ENCODE measurements around the gene CKB. TPM values are rescaled to one million over a fixed set of nuclear protein-coding genes. Genes with fewer than 3 reads are reported as not detected.

CKB gene
- total and polyA plus RNA-seq, 2 donors (not counting 1 experiment from before 2014, with no cell fraction given), result 3.1 to 4.7 TPM

- Histone ChIP-seq H3K4me3 (ENCODE audit: control extremely low read depth in 1 of 5, extremely low read depth in 1 of 5, insufficient read depth in 1 of 5, low read depth in 2 of 5, low read length in 4 of 5) (no peak overlapping the region), H3K4me2 (replicated peaks; ENCODE audit: low read depth, low read length, poor library complexity, severe bottlenecking) (no peak overlapping the region), H3K36me3 (replicated peaks in 1 of 2; ENCODE audit: control extremely low read depth in 1 of 2, control insufficient read depth in 1 of 2, extremely low read depth in 1 of 2, insufficient read depth in 2 of 2, low read length in 1 of 2) (peaks cover 0 to 6% of the 10 kb centered on the region in 2 experiments), H3K79me2 (ENCODE audit: control insufficient read depth, insufficient read depth, low read length) (no peaks in the 10 kb centered on the region), H3K27me3 (replicated peaks in 1 of 4; ENCODE audit: control extremely low read depth in 1 of 4, control insufficient read depth in 3 of 4, insufficient read depth in 4 of 4, low read length in 3 of 4) (peaks cover 0 to 14% (median 2%) of the 10 kb centered on the region in 4 experiments), H3K9ac (ENCODE audit: low read length) (no peak overlapping the region), H2AFZ (ENCODE audit: insufficient read depth, low read depth, low read length, poor library complexity, severe bottlenecking) (no peak overlapping the region), H3K27ac (ENCODE audit: low read length in 2 of 2) (no peak overlapping the region), H3K9me3 (ENCODE audit: control extremely low read depth in 1 of 3, control insufficient read depth in 2 of 3, insufficient read depth in 1 of 3, low read length in 2 of 3) (no peaks in the 10 kb centered on the region), H3K4me1 (ENCODE audit: control insufficient read depth in 2 of 2, insufficient read depth in 2 of 2, low read length in 2 of 2) (no peaks in the 10 kb centered on the region), H4K20me1 (ENCODE audit: control insufficient read depth, insufficient read depth, low read length, poor library complexity, severe bottlenecking) (no peaks in the 10 kb centered on the region)
- Mint-ChIP-seq H3K4me3 (no peak overlapping the region), H3K27ac (no peak overlapping the region), H3K9me3 (ENCODE audit: insufficient read depth) (no peaks in the 10 kb centered on the region), H3K27me3 (no peaks in the 10 kb centered on the region), H3K4me1 (no peaks in the 10 kb centered on the region)
- ChIA-PET POLR2A (no interaction called here), CTCF (interaction anchor here (6.0 kb wide), 1 partner anchor 19 kb away, joined by 24 read pairs; no protein-coding TSS in a partner anchor)
- WGBS (ENCODE audit: insufficient coverage), result 66% methylated on average over 25 of the region's 30 CpGs
- intact Hi-C loops (cut with micrococcal nuclease), result no loop called here
- ATAC-seq (ENCODE audit: low read depth) (no peak), DNase-seq (no peak)
- no peak for TF ChIP-seq EZH2 (IDR thresholded peaks at IDR 0.05; ENCODE audit: borderline replicate concordance, insufficient read depth, low read depth, low read length, poor library complexity, severe bottlenecking)
These were observed 15.8 kb upstream of the CKB start for GRCh38 chr14:103538291-103539055.

GRCh38 chr14:103537175-103537990, 14.8 kb upstream of the CKB start:
- ChIA-PET POLR2A (no interaction called here), CTCF (interaction anchor here (1.0 to 6.0 kb wide), 2 partner anchors 9 to 18 kb away, joined by 3 to 24 read pairs; no protein-coding TSS in a partner anchor)
- peaks cover 0 to 5% (median 0%) of the 10 kb centered on the region in 4 experiments for H3K27me3 ChIP-seq (replicated peaks in 1 of 4; ENCODE audit: control extremely low read depth in 1 of 4, control insufficient read depth in 3 of 4, insufficient read depth in 4 of 4, low read length in 3 of 4)
- intact Hi-C loops (cut with micrococcal nuclease), result no loop called here
- TF ChIP-seq CTCF (IDR thresholded peaks at IDR 0.05) (no peak), EZH2 (IDR thresholded peaks at IDR 0.05; ENCODE audit: borderline replicate concordance, insufficient read depth, low read depth, low read length, poor library complexity, severe bottlenecking) (no peak)
- H3K4me1 Mint-ChIP-seq, result no peaks in the 10 kb centered on the region
- no peak overlapping the region for H3K27ac ChIP-seq (ENCODE audit: low read length in 2 of 2)
- peaks cover 0 to 6% of the 10 kb centered on the region in 2 experiments for H3K36me3 ChIP-seq (replicated peaks in 1 of 2; ENCODE audit: control extremely low read depth in 1 of 2, control insufficient read depth in 1 of 2, extremely low read depth in 1 of 2, insufficient read depth in 2 of 2, low read length in 1 of 2)
- no peaks in the 10 kb centered on the region for H3K9me3 Mint-ChIP-seq (ENCODE audit: insufficient read depth)
- DNase-seq (no peak), ATAC-seq (ENCODE audit: low read depth) (no peak)
- H3K9me3 ChIP-seq (ENCODE audit: control extremely low read depth in 1 of 3, control insufficient read depth in 2 of 3, insufficient read depth in 1 of 3, low read length in 2 of 3), result no peaks in the 10 kb centered on the region
- no peak overlapping the region for H3K27ac Mint-ChIP-seq
- 87% methylated on average over 14 of the region's 18 CpGs for WGBS (ENCODE audit: insufficient coverage)
- no peak overlapping the region for H3K4me3 Mint-ChIP-seq
- no peaks in the 10 kb centered on the region for H3K27me3 Mint-ChIP-seq
- H4K20me1 ChIP-seq (ENCODE audit: control insufficient read depth, insufficient read depth, low read length, poor library complexity, severe bottlenecking), result peaks cover 3% of the 10 kb centered on the region
- H3K9ac ChIP-seq (ENCODE audit: low read length), result no peak overlapping the region
- H3K4me3 ChIP-seq (ENCODE audit: control extremely low read depth in 1 of 5, extremely low read depth in 1 of 5, insufficient read depth in 1 of 5, low read depth in 2 of 5, low read length in 4 of 5), result no peak overlapping the region
- H3K4me1 ChIP-seq (ENCODE audit: control insufficient read depth in 2 of 2, insufficient read depth in 2 of 2, low read length in 2 of 2), result no peaks in the 10 kb centered on the region
- H3K4me2 ChIP-seq (replicated peaks; ENCODE audit: low read depth, low read length, poor library complexity, severe bottlenecking), result no peak overlapping the region
- no peak overlapping the region for H2AFZ ChIP-seq (ENCODE audit: insufficient read depth, low read depth, low read length, poor library complexity, severe bottlenecking)
- no peaks in the 10 kb centered on the region for H3K79me2 ChIP-seq (ENCODE audit: control insufficient read depth, insufficient read depth, low read length)
